SW 1271 (cell line): ENCODE data around the gene S100A6.

Source experiments
- DNase-seq, 2 experiments: peaks; one replicate each; lab custom pipeline; 2025; lab: John Stamatoyannopoulos, UW

Gene S100A6

DNA sequence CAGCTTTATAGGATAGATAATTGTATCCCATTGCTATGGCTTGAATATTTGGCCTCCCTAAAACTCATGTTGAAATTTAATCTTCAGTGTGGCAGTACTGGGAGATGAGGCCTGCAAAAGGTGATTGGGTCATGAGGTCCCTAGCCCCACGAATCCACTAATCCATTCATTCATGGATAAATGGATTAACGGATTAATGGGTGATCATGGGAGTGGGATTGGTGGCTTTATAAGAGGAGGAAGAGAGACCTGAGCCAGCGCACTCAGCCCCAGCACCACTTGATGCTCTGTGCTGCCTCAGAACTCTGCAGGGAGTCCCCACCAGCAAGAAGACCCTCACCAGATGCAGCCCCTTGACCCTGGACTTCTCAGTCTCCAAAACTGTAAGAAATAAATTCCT, 32.0 kb downstream of the S100A6 start:
- DNase-seq, result no peak

DNA sequence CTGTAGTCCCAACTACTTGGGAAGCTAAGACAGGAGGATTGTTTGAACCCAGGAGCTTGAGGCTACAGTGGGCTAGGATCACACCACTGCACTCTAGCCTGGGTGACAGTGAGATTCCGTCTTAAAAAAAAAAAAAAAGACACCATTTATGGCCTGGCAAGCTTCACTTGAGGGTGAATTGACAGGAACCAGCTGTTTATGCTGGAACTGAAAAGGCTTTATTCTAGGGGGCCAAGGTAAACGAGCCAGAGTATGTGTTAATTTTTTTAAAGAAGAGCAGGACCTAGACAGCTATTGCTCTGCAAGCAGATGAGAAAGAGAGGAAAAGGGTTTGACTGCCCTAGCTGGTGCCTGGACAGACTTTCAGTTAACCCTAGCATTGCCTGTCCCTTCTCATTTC, 37.0 kb downstream of the S100A6 start:
- DNase-seq, result no peak

DNA sequence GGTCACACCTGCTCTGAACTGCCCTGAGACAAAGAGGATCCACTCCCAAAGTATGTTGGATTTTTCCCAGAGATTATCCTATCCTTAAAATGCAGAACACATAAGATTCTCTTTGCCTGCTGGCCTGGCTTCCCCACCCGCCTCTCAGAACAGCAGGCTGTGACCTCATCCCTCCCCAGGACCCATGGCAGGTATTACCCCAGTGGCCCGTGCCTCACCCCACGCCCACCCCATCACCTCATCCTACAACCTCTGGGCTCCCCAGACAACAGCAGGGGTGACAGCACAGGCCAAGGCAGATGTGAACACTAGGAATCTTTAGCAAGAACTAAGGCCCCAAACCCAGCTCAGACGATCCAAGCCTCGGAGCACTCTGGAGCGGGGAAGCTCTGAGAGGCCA, 40.3 kb downstream of the S100A6 start:
- no peak for DNase-seq

- peak in 1 of 2 experiments; percentile 43 for DNase-seq
Observed at GRCh38 chr1:153494976-153495535, 40.7 kb downstream of the S100A6 start.

DNA sequence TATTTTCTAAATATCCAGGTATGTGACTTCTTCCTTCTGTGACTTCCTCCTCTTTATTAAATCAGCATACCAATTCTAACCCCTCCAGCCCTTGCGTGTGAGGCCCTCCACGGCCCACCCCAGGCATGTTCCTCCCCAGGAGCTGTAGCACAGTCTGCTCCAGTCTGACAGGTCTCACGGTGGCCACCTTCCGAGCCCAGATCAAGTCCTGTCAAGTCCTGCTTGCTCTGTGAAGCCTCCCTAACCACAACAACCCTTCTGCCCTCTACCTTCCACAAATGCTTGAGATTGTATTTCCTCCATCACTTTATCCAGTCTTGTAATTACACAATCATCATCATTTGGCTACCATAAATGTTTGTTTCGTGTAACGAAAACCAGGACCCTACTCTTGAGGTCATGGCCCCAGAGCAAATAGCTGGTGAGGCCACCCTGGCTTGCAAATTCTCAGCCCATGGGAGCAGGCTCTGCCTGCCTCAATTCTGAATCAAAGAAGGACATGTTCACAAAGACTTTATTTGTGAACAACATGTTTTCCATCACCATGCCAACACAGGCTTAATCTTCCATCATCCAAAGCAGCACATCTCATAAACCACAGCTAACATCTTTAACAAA, 42.3 kb downstream of the S100A6 start:
- no peak for DNase-seq

- peak in 1 of 2 experiments; percentile 50 for DNase-seq
Observed at GRCh38 chr1:153490272-153491051, 45.3 kb downstream of the S100A6 start.

DNA sequence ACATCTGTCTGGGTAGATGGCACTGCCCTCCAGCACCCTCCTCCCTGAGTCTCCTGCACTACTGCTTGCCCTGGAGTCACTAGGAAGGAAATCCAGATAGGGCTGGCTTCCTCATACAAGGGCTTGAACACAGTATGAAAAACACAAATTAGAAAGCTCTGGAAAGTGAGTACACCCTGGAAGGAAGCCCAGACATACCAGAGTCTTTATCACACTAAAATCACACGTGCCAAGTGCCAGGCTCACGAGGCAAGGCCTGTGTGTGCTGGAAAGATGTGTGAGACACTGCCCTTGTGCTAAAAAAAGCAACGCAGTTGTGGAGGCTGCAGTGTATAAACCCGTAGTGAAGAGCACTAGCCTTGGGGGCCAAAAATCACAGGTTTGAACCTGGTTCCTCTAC, 47.1 kb downstream of the S100A6 start:
- no peak for DNase-seq

- no peak for DNase-seq
Observed at GRCh38 chr1:153487707-153488106, 48.1 kb downstream of the S100A6 start.

GRCh38 chr1:153485863-153486262, 49.9 kb downstream of the S100A6 start:
- DNase-seq, result no peak
